GM21717 (cell line): ENCODE measurements around the gene MIEF1.

Experiments
- ATAC-seq: cut with Tn5 transposase; IDR thresholded peaks from one replicate; pipeline ENCODE4 v1.9.1; 2021; ENCODE audit warnings: mild to moderate bottlenecking, moderate library complexity; ENCODE audit not compliant: unreplicated experiment

The MIEF1 gene

DNA sequence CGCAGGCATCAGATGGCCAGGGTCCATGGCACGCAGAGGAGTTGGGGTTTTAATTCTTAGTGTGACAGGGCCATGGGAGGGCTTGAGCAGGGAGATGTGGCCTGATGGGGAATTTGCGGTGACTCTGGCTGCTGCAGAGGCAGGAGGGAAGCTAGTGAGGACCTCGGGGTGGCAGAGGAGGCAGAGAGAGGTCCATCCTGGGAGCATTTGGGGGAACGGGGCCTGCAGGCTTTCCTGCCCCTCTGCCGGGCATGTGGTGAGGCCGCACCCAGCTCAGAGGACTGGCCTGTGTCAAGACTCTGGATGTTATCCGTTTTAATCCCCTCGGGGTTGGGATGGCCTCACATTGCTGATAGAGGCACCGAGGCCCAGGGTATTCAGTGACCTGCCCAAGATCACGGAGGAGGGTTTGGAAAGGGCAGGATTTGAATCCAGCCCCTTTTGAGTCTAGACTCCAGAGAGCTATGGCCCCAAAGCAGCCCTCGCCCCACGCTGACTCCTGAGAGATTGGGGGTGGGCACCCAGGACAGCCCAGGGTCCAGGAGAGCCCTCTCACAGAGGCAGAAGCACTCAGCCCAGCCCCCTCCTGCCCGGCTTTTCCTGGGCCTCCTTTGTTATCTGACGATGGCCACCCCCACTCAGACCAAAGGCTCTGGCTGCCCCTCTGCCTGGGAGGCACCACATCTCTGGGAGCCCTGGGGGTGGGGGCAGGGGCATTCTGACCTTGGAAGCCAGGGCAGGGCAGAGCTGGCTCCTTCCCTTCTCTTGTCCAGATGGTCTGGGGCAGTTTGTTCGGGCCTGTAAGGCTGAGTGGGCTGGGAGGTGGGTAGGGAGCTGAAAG is 31.4 kb upstream of the MIEF1 start:
- no peak for ATAC-seq

DNA sequence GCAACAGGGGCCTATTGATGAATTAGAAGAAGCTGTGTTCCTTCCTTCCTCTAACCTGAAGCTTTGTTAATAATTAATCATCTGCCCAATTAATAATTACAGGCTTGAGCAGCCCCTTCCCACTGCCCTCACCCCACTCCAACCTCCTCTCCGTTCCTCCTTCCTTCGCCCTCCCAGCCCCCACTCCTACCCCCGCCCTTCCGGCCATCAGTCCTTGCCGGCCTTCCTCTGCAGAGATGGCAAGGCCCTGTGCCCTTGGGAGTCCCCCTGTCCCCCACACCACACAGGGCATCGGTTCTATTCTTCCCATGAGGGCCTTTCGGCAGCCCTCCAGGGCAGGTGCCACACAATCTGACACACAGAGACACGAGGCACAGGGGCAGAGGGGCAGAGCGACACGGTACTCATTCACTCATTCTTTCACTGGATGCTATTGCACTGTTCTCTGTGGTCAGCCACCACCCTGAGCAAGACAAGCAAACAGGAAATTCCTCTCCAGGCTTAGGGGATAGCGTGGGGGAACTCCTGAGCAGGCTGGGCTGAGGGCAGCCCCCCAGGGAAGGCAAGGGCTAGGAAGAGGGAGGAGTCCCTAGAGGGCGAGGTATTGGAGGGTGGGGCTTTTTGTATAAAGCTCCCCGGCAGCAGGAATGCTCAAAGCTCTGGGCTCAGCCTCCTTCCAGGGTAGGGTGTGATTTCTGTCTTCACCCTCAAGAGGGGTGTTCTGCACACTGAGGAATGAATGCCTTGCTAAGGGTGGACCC is 30.5 kb upstream of the MIEF1 start:
- ATAC-seq = no peak

DNA sequence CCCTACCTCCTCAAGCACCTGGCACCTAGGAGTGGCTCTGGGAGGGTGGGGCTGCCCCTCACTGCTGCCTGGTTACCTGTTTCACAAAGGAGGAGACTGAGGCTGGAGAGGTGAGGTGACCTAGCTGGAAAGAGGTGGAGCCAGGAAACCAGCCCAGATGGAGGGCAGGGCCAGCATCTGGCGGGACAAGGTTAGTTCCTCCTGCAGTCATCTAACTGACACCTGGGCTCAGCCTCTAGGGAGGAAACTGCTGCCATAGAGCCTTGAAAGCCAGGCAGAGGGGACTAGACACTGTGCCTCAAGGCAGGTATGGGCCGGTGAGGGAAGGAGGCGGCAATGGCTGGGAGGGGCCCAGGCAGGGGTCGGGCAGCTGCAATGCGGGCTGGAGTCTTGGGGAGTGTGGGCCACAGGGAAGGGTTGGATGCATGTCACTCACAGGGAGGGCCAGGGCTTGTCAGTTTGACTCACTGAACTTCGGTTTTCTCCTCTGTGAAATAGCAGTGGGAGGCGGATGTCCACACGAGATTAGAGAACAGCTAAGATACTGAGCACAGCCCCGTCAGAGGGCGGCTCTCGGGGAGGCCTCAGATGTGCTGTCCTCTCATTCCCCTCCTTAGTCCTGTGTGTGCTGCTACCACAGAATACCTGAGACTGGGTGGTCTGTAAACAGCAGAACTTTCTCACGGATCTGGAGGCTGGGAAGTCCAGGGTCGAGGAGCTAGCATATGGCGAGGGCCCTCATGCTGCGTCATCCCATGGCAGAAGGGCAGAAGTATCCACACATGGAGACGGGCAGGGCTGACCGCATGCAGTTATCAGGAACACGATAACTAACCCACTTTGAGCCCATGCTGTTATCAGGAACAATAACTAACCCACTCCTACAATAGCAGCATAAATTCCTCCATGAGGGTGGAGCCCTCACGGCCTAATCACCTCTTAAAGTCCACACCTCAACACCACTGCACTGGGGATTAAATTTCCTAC is 29.2 kb upstream of the MIEF1 start:
- no peak for ATAC-seq

DNA sequence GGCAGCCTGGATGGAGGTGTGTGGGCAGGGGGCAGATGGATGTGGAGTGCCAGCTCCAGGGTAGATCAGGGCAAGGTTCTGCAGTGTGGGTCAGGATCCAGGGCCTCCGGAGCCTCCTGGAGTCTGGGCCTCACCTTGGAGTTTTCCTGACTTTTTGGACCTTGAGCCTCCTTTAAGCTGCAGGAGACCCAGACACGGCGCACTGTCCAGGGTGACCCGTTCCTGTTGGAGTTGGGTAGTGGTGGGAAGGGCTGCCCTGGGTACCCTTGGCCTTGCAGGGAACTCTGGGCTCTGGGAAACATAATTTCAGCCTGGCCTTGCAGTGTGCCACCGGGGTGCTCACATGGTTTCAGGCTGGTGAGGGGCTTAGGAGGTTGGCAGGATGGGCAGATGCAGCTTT is 28.2 kb upstream of the MIEF1 start:
- no peak for ATAC-seq

- no peak for ATAC-seq
Observed at GRCh38 chr22:39474351-39475111, 27.6 kb upstream of the MIEF1 start.

DNA sequence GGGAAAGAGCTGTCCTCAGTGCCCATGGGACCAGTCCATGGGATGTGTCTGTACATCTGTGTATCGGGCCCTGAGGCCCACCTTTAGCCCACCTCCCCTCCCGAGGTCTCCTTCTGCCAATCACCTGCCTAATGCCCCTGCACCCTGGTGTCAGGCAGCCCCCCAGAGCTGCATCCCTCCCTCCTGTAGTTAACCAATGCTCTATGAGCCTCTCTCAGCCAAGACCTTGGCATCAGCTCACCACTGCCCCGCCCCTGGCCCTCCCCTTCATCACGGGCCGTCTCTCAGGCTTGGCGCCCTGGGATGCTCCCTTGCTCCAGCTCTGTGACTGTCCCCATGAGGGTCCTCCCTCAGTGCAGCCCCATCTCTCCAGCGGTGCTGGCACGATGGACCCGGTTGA is 26.8 kb upstream of the MIEF1 start:
- no peak for ATAC-seq

GRCh38 chr22:39475902-39476301 is 26.2 kb upstream of the MIEF1 start:
- ATAC-seq = no peak

DNA sequence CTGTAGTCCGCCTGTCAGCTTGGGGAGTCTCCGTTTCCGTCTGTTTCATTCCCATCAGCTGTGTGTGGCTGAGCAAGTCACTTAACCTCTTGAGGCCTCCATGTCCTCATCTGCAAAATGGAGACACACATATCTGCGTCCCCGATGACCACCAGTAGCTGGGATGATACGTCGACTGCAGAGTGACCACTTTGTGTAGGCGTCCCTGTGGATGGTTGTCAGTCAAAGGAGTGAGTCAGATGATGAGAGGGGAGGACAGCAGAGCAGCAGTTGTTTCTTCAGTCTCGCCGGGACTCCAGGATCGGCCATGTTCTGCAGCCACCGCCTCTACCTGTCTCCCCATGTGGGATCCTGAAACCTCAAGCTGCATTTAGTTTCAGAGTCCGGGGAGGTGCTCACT is 25.4 kb upstream of the MIEF1 start:
- no peak for ATAC-seq

DNA sequence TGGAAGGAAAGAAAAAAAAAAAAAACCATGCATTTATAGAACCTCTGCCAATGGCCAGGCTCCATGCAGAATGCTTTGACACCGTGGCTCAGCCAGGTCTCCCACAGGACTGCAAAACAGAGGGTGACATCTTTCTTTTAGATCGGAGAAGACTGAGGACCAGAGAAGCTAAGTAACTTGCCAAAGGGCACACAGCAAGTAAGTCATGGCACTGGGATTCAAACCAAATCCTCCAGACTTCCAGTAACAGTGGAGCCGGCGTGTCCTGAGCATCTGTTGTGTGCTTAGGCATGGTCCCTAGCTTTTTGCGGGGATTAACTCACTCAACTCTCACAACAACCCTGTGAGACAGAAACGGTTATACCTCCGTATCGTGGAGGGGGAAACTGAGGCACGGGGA is 24.5 kb upstream of the MIEF1 start:
- ATAC-seq = no peak

GRCh38 chr22:39478441-39478850 is 23.6 kb upstream of the MIEF1 start:
- no peak for ATAC-seq

DNA sequence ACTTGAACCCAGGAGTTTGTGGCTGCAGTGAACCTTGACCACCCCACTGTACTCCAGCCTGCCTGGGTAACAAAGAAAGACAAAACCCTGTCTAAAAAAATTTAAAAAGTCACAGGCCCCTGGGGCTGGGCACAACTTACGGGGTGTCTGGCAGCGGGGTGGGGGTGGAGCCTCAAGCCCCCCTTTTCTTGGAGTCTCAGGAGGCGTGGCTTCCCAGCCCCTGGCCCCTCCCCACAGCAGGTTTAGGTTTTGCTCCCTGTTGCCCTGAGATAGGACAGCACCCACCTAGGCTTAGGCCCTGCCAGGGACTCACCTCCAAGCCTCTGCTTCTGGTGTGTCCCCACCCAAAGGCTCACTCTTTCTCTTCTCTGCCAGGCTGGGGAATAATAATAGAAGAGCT is 22.8 kb upstream of the MIEF1 start:
- ATAC-seq = no peak

- no peak for ATAC-seq
Observed at GRCh38 chr22:39480557-39480956, 21.5 kb upstream of the MIEF1 start.

GRCh38 chr22:39481054-39481453 is 21.0 kb upstream of the MIEF1 start:
- no peak for ATAC-seq

DNA sequence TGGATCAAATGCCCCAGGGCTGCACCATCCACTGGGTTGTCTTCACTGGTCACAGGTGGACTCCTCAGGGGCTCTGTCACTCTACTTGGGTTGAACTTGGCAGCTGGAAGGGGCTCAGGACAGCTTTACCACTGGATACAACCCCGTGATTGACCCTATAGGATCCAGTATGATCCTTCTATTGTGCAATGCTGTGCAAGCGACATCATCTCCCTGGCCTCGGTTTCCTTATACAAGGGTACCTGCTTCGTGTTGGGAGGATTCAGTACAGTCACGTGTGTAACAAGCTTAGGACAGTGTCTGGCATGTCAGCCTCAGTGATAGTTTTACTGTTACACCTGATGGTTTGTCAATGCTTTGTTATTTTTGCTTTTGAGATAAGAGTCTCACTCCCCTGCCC is 20.5 kb upstream of the MIEF1 start:
- no peak for ATAC-seq

DNA sequence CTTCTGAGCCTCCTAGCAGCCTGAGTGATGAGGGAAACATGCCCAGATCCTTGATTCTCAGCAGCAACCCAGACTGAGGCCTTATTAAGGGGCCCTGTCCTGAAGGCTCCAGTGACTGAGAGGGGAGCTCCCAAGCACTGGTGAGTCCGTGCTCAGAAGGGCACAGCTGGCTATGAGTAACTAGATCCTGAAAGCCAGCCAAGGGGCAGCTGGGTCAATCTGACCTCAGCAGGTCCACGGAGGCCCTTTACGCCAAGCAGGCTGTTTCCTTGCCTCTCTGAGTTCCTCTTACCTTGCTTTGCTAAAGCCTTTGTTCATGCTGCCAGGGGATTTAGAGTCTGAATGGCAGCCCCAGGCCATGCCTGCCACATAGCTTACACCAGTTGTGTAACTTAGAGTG is 19.3 kb upstream of the MIEF1 start:
- ATAC-seq = no peak

- ATAC-seq = no peak
Observed at GRCh38 chr22:39486951-39487825, 14.9 kb upstream of the MIEF1 start.

DNA sequence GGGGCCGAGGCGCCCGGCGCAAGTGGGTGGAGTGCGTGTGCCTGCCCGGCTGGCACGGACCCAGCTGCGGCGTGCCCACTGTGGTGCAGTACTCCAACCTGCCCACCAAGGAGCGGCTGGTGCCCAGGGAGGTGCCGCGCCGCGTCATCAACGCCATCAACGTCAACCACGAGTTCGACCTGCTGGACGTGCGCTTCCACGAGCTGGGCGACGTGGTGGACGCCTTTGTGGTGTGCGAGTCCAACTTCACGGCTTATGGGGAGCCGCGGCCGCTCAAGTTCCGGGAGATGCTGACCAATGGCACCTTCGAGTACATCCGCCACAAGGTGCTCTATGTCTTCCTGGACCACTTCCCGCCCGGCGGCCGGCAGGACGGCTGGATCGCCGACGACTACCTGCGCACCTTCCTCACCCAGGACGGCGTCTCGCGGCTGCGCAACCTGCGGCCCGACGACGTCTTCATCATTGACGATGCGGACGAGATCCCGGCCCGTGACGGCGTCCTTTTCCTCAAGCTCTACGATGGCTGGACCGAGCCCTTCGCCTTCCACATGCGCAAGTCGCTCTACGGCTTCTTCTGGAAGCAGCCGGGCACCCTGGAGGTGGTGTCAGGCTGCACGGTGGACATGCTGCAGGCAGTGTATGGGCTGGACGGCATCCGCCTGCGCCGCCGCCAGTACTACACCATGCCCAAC is 14.1 kb upstream of the MIEF1 start:
- ATAC-seq = no peak

- ATAC-seq = no peak
Observed at GRCh38 chr22:39488563-39489083, 13.5 kb upstream of the MIEF1 start.
